Measurements from ENCODE around the gene JMJD6.

Gene JMJD6

GRCh38 chr17:76678330-76678729 lies 48.1 kb downstream of the JMJD6 start:
- DNase-seq = no peak

- DNase-seq = no peak
Observed at GRCh38 chr17:76677406-76677805, 49.0 kb downstream of the JMJD6 start.

- no peak for DNase-seq
Observed at GRCh38 chr17:76676629-76677028, 49.8 kb downstream of the JMJD6 start.

- DNase-seq = no peak
Observed at GRCh38 chr17:76675648-76676047, 50.8 kb downstream of the JMJD6 start.

DNA sequence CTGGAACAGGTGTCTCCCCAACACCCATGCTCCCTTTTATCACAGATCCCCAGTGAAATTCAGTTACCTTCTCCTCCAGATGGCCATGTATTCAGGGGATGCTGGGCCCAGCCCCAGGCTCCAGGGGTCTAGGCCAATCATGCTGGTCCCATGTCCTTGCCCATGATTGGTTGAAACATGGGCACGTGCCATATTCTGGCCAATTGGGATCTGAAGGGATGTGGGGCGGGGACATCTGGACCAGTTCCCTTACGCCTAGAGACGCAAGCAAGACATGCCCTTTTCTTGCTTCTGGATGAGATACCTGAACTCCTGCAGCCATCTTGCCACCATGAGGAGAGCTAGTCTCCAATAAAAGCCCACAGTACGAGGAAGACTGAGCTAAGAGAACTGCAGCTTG lies 51.8 kb downstream of the JMJD6 start:
- DNase-seq = no peak

- no peak for DNase-seq
Observed at GRCh38 chr17:76673729-76674128, 52.7 kb downstream of the JMJD6 start.

DNA sequence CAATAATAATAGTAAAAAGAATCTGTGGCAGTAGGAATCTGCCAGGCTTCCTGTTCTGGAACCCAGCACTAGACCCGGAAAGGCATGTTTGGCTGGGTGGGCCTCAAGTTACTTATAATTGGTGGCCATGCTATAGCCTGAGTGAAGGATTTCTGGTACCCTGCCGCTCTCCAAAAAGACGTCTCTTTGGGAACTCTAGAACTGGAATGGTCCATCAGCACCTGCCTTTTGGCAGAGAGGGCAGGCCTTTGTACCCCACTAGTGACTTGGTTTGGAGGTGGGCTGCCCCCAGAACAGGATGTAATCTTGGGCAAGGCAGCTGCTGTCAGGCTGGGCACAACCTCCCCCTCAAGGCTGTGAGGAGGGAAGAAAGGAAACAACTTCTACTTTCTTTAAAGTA lies 53.5 kb downstream of the JMJD6 start:
- no peak for DNase-seq

GRCh38 chr17:76672270-76672851 lies 54.0 kb downstream of the JMJD6 start:
- no peak for DNase-seq

- no peak for DNase-seq
Observed at GRCh38 chr17:76671912-76672262, 54.5 kb downstream of the JMJD6 start.

DNA sequence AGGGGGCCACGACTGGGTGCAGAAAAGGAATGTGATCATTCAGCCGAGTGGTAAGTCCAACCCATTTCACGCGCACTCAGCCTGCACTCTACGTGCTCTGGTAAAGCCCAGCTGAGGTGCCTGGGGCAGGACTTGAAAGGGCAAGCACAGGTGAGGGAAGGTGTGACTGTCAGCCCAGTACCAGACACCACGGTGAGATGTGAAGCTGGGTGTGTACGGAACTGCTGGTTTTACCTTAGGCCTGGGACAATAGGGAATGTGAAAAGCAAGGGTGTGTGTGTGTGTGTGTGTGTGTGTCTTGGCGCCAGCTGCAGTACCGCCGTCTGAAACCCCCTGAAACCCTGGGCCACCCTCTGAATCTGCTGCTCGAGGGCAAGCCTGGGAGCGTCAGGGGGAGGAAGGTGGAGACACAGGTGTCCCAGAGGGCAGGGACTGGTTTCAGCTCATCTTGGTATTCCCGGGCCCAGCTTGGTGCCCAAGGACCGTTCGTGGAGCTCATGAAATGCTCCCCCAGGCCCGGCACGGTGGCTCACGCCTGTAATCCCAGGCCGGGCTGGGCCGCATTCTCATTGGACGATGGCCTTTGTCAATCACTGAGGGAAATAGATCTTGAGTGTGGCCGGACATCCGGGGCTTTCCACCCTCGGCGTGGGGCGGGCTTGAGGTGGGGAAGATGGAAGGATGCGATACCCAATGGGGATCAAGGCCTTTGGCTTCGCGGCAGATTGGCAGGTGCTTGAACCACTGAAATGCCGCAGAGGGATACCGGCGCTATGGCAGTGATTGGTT lies 55.1 kb downstream of the JMJD6 start:
- DNase-seq = peak; percentile 100

- no peak for DNase-seq
Observed at GRCh38 chr17:76670718-76671122, 55.7 kb downstream of the JMJD6 start.

DNA sequence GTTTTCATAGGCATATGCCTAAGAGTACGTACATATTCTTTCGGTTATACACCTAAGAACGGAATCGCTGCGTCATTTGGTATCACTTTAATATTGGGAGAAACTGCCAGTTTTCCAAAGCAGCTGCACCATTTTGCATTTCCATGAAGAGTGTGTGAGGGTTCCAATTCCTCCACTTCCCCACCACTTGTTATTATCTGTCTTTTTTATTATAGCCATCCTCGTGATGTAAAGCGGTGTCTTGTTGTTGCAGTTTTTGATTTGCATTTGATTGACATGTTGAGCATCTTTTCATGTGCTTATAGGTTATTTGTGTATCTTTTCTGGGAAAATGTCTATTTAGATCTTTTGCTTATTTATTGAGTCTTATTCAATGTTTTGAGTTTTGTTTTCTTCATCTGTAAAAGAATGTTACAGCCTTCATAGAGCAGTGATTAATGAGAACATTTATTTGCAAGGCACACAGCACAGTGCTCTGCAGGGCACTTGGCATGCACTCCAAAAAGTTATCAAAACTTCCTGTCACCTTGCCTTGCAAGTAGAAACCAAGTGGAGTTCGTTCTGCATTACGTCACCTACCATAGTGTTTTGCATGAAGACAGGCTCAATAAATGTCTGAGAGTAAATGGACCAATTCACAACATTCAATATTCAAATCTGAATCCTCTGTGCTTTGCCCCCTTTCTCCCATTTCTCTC lies 56.2 kb downstream of the JMJD6 start:
- DNase-seq = no peak
